ENCODE measurements around the gene NAV2. TPM values are rescaled to one million over a fixed set of nuclear protein-coding genes. Genes with fewer than 3 reads are reported as not detected.

NAV2 gene
- polyA plus RNA-seq, 3 donors: not detected

DNA sequence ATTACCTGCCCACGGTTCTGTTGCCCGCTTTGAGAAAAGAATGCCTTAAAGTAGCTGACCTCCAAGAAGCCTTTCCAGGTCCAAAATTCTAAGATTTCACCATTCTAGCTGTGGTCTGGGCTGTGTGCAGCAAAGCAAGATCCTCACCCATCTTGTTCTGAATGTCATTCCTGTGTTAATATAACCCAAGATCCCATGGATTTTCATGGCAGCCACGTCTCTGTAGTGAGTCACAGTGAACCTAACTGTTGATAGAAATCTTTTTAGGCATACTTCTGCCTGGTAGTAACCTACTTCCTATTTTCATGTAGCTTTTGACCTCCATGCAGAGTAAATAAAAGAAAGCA lies 210.0 kb downstream of the NAV2 start:
- WGBS (ENCODE audit: insufficient coverage): 100% methylated on average over 2 of the region's 3 CpGs

DNA sequence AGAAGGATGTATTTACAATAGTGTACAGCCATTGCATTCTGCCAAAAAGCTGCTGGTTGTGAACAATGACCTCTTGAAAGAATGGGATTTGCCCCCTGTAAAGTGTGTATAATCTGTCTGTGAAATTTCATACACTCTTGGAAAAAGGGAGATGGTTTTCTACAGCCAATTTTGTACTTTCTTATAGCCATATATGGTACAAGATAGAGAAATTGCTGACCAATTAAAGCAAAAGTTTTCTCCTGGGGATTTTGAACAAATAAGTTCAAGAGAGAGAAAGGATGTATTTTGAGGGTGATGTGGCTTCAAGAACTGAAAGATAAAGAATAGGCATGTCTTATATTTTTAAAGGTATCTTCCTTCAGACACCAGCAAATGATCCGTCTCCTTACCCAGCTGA lies 211.0 kb downstream of the NAV2 start:
- Histone ChIP-seq H3K79me2 (ENCODE audit: insufficient read depth, low read length) (no peaks in the 10 kb centered on the region), H3K4me2 (replicated peaks; ENCODE audit: extremely low read depth, low read length, poor library complexity, severe bottlenecking) (no peak overlapping the region), H3K4me3 (replicated peaks in 1 of 3; ENCODE audit: low read depth in 2 of 3, low read length in 3 of 3) (no peak overlapping the region), H3K27me3 (ENCODE audit: control insufficient read depth in 2 of 2, insufficient read depth in 2 of 2, low read length in 2 of 2) (no peaks in the 10 kb centered on the region), H3K27ac (ENCODE audit: low read depth in 1 of 2, low read length in 2 of 2) (no peak overlapping the region), H3K4me1 (ENCODE audit: control insufficient read depth in 1 of 2, insufficient read depth in 2 of 2, low read length in 2 of 2) (no peaks in the 10 kb centered on the region), H3K36me3 (replicated peaks in 1 of 2; ENCODE audit: control insufficient read depth in 1 of 2, insufficient read depth in 2 of 2, low read length in 2 of 2) (no peaks in the 10 kb centered on the region), H3K9ac (ENCODE audit: insufficient read depth, low read length, poor library complexity, severe bottlenecking) (no peak overlapping the region), H4K20me1 (ENCODE audit: insufficient read depth, low read length) (no peaks in the 10 kb centered on the region), H2AFZ (ENCODE audit: insufficient read depth, low read depth, low read length, poor library complexity, severe bottlenecking) (no peak overlapping the region), H3K9me3 (replicated peaks in 1 of 2; ENCODE audit: control insufficient read depth in 1 of 2, insufficient read depth in 1 of 2, low read length in 2 of 2) (no peaks in the 10 kb centered on the region)
- intact Hi-C loops (cut with micrococcal nuclease): no loop called here
- H3K36me3 Mint-ChIP-seq: no peaks in the 10 kb centered on the region
- no peak for DNase-seq
- H3K4me1 Mint-ChIP-seq: no peaks in the 10 kb centered on the region
- H3K9me3 Mint-ChIP-seq: peaks cover 0 to 3% (median 0%) of the 10 kb centered on the region in 7 donors
- TF ChIP-seq, protein P1, sequence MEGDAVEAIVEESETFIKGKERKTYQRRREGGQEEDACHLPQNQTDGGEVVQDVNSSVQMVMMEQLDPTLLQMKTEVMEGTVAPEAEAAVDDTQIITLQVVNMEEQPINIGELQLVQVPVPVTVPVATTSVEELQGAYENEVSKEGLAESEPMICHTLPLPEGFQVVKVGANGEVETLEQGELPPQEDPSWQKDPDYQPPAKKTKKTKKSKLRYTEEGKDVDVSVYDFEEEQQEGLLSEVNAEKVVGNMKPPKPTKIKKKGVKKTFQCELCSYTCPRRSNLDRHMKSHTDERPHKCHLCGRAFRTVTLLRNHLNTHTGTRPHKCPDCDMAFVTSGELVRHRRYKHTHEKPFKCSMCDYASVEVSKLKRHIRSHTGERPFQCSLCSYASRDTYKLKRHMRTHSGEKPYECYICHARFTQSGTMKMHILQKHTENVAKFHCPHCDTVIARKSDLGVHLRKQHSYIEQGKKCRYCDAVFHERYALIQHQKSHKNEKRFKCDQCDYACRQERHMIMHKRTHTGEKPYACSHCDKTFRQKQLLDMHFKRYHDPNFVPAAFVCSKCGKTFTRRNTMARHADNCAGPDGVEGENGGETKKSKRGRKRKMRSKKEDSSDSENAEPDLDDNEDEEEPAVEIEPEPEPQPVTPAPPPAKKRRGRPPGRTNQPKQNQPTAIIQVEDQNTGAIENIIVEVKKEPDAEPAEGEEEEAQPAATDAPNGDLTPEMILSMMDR (IDR thresholded peaks at IDR 0.05): no peak
- no peak overlapping the region for H3K27ac Mint-ChIP-seq
- H3K27me3 Mint-ChIP-seq (ENCODE audit: low read depth in 3 of 3): peaks cover 1 to 4% (median 2%) of the 10 kb centered on the region in 3 donors
- WGBS (ENCODE audit: insufficient coverage): no CpG with 5 or more reads among the region's 1 CpG
- H3K4me3 Mint-ChIP-seq: no peak overlapping the region

More for the DNA sequence above, 210.0 kb downstream of the NAV2 start:
- Histone ChIP-seq H3K27me3 (ENCODE audit: control insufficient read depth in 2 of 2, insufficient read depth in 2 of 2, low read length in 2 of 2) (no peaks in the 10 kb centered on the region), H2AFZ (ENCODE audit: insufficient read depth, low read depth, low read length, poor library complexity, severe bottlenecking) (no peak overlapping the region), H3K9ac (ENCODE audit: insufficient read depth, low read length, poor library complexity, severe bottlenecking) (no peak overlapping the region), H3K9me3 (replicated peaks in 1 of 2; ENCODE audit: control insufficient read depth in 1 of 2, insufficient read depth in 1 of 2, low read length in 2 of 2) (no peaks in the 10 kb centered on the region), H3K4me2 (replicated peaks; ENCODE audit: extremely low read depth, low read length, poor library complexity, severe bottlenecking) (no peak overlapping the region), H3K27ac (ENCODE audit: low read depth in 1 of 2, low read length in 2 of 2) (no peak overlapping the region), H3K36me3 (replicated peaks in 1 of 2; ENCODE audit: control insufficient read depth in 1 of 2, insufficient read depth in 2 of 2, low read length in 2 of 2) (no peaks in the 10 kb centered on the region), H3K4me3 (replicated peaks in 1 of 3; ENCODE audit: low read depth in 2 of 3, low read length in 3 of 3) (no peak overlapping the region), H3K79me2 (ENCODE audit: insufficient read depth, low read length) (no peaks in the 10 kb centered on the region), H4K20me1 (ENCODE audit: insufficient read depth, low read length) (no peaks in the 10 kb centered on the region), H3K4me1 (ENCODE audit: control insufficient read depth in 1 of 2, insufficient read depth in 2 of 2, low read length in 2 of 2) (no peaks in the 10 kb centered on the region)
- Mint-ChIP-seq H3K36me3 (no peaks in the 10 kb centered on the region), H3K27ac (no peak overlapping the region), H3K9me3 (peaks cover 0 to 3% (median 0%) of the 10 kb centered on the region in 7 donors), H3K27me3 (ENCODE audit: low read depth in 3 of 3) (peaks cover 1 to 4% (median 2%) of the 10 kb centered on the region in 3 donors), H3K4me1 (no peaks in the 10 kb centered on the region), H3K4me3 (no peak overlapping the region)
- DNase-seq: no peak
- intact Hi-C loops (cut with micrococcal nuclease): no loop called here
- TF ChIP-seq, protein P1 (IDR thresholded peaks at IDR 0.05): no peak

All from CD14-positive monocyte (primary cell).